ENCODE results near the gene GAL3ST3. TPM values are rescaled to one million over a fixed set of nuclear protein-coding genes. Genes with fewer than 3 reads are reported as not detected.

GAL3ST3 gene
- total and polyA plus RNA-seq, 2 of the 8 experiments (the other 6 are each of a cell fraction or from before 2014, with no cell fraction given) = 21.1 to 21.4 TPM

DNA sequence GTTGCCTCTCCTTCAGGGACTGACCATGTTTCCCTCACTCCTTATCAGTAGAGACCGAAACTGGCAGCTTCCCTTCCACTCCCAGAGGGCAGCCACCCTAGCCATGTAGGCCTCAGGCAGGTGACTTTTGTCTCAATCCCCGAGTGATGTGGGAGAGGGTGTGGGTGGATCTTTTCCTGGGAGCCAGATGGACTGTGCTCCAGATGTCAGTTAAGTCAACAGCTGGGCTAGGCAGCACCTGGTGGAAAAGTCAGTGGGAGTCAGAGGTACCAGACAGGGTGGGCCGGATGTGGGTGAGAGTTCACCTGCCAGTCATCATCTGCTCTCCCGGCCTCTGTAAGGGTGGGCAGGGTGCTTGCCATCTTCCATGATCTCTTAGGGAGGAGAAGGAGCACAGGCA is 44.8 kb downstream of the GAL3ST3 start (continued):
- TF ChIP-seq RAD21 (IDR thresholded peaks at IDR 0.05 in 1 of 2, conservative IDR thresholded peaks at IDR 0.05 in 1 of 2; ENCODE audit: low read depth in 2 of 2, low read length in 2 of 2) (no peak), SAP30 (IDR thresholded peaks at IDR 0.05; ENCODE audit: insufficient read depth, insufficient replicate concordance, low read length) (no peak)

Data from H1 (cell line).